Measurements from ENCODE around the gene GOLGA1. TPM values are rescaled to one million over a fixed set of nuclear protein-coding genes. Genes with fewer than 3 reads are reported as not detected.
"Not testable (repeated sequence)": the region's sequence is repeated elsewhere in the genome, so short reads cannot be mapped to it uniquely, and the experiment has no call there.

The GOLGA1 gene
- polyA plus RNA-seq, 1 of the 3 experiments (the other 2 are of a cell fraction) = 10.0 TPM

GRCh38 chr9:124846969-124847368 is 93.9 kb downstream of the GOLGA1 start:
- no peak overlapping the region for H3K9ac ChIP-seq
- CTCF ChIA-PET = interaction anchor here (0.6 to 33.6 kb wide), 3 partner anchors 11 to 135 kb away, joined by 3 to 1436 read pairs (median 353); partner anchors contain the start of genes NR6A1 and OLFML2A
- TF ChIP-seq FOXJ3 (CRISPR knock-in tag; IDR thresholded peaks at IDR 0.05) (no peak), FOXM1 (IDR thresholded peaks at IDR 0.05; ENCODE audit: low read depth) (no peak)
- no peak overlapping the region for H3K4me2 ChIP-seq
- H3K9me3 ChIP-seq = no peaks in the 10 kb centered on the region
- no peaks in the 10 kb centered on the region for H3K4me1 ChIP-seq (ENCODE audit: control insufficient read depth in 1 of 2, insufficient read depth in 2 of 2, low read depth in 1 of 2, low read length in 1 of 2)
- POLR2A ChIA-PET = interaction anchor here (0.7 kb wide), 1 partner anchor 8 kb away, joined by 3 read pairs; no protein-coding TSS in a partner anchor
- no peaks in the 10 kb centered on the region for H3K36me3 ChIP-seq (replicated peaks in 1 of 2; ENCODE audit: control insufficient read depth in 1 of 2, insufficient read depth in 2 of 2, low read length in 1 of 2)
- DNase-seq = no peak
- no peaks in the 10 kb centered on the region for H3F3A ChIP-seq (replicated peaks; ENCODE audit: insufficient read depth)
- H3K4me3 ChIP-seq (ENCODE audit: low read depth in 2 of 2, low read length in 1 of 2) = no peak overlapping the region
- no peak overlapping the region for H2AFZ ChIP-seq (ENCODE audit: low read depth)
- H3K27me3 ChIP-seq (ENCODE audit: insufficient read depth) = no peaks in the 10 kb centered on the region
- 95% methylated on average over 6 of the region's 6 CpGs for WGBS (ENCODE audit: low lambda C conversion rate)
- H3K27ac ChIP-seq (ENCODE audit: low read depth in 2 of 2, low read length in 1 of 2) = no peak overlapping the region
- H3K79me2 ChIP-seq (ENCODE audit: insufficient read depth) = no peaks in the 10 kb centered on the region
- no peaks in the 10 kb centered on the region for H3K9me2 ChIP-seq
- no peaks in the 10 kb centered on the region for H4K20me1 ChIP-seq (ENCODE audit: insufficient read depth)

- H3K9me3 ChIP-seq; H4K20me1 ChIP-seq (ENCODE audit: insufficient read depth); H3K79me2 ChIP-seq (ENCODE audit: insufficient read depth); POLR2A ChIA-PET; H3K9ac ChIP-seq; H2AFZ ChIP-seq (ENCODE audit: low read depth); DNase-seq; H3K4me2 ChIP-seq; H3K4me3 ChIP-seq (ENCODE audit: low read depth in 2 of 2, low read length in 1 of 2); H3F3A ChIP-seq (replicated peaks; ENCODE audit: insufficient read depth); H3K27me3 ChIP-seq (ENCODE audit: insufficient read depth); H3K27ac ChIP-seq (ENCODE audit: low read depth in 2 of 2, low read length in 1 of 2); H3K36me3 ChIP-seq (replicated peaks in 1 of 2; ENCODE audit: control insufficient read depth in 1 of 2, insufficient read depth in 2 of 2, low read length in 1 of 2); H3K9me2 ChIP-seq; H3K4me1 ChIP-seq (ENCODE audit: control insufficient read depth in 1 of 2, insufficient read depth in 2 of 2, low read depth in 1 of 2, low read length in 1 of 2): not testable (repeated sequence)
- 91% methylated on average over 9 of the region's 9 CpGs for WGBS (ENCODE audit: low lambda C conversion rate)
- CTCF ChIA-PET = interaction anchor here (33.6 kb wide), 1 partner anchor 71 kb away, joined by 1436 read pairs; the partner anchor contains the start of genes NR6A1 and OLFML2A
Observed at GRCh38 chr9:124846467-124846866, 94.4 kb downstream of the GOLGA1 start.

- H3K9me2 ChIP-seq = no peaks in the 10 kb centered on the region
- no peaks in the 10 kb centered on the region for H3K4me1 ChIP-seq (ENCODE audit: control insufficient read depth in 1 of 2, insufficient read depth in 2 of 2, low read depth in 1 of 2, low read length in 1 of 2)
- no peaks in the 10 kb centered on the region for H3K36me3 ChIP-seq (replicated peaks in 1 of 2; ENCODE audit: control insufficient read depth in 1 of 2, insufficient read depth in 2 of 2, low read length in 1 of 2)
- no peaks in the 10 kb centered on the region for H4K20me1 ChIP-seq (ENCODE audit: insufficient read depth)
- H3K27me3 ChIP-seq (ENCODE audit: insufficient read depth) = no peaks in the 10 kb centered on the region
- H3K79me2 ChIP-seq (ENCODE audit: insufficient read depth) = no peaks in the 10 kb centered on the region
- no peak overlapping the region for H3K4me2 ChIP-seq
- no peak overlapping the region for H3K4me3 ChIP-seq (ENCODE audit: low read depth in 2 of 2, low read length in 1 of 2)
- no peak overlapping the region for H2AFZ ChIP-seq (ENCODE audit: low read depth)
- no peak for DNase-seq
- H3F3A ChIP-seq (replicated peaks; ENCODE audit: insufficient read depth) = no peaks in the 10 kb centered on the region
- POLR2A ChIA-PET = no interaction called here
- H3K9me3 ChIP-seq = no peaks in the 10 kb centered on the region
- no peak overlapping the region for H3K9ac ChIP-seq
- CTCF ChIA-PET = interaction anchor here (1.2 to 33.6 kb wide), 3 partner anchors 8 to 68 kb away, joined by 3 to 1436 read pairs (median 353); partner anchors contain the start of genes NR6A1, OLFML2A and WDR38
- WGBS (ENCODE audit: low lambda C conversion rate) = 93% methylated on average over 3 of the region's 4 CpGs
- H3K27ac ChIP-seq (ENCODE audit: low read depth in 2 of 2, low read length in 1 of 2) = no peak overlapping the region
- no peak for TF ChIP-seq CHD2 (IDR thresholded peaks at IDR 0.05; ENCODE audit: low read length, partially characterized antibody)
- TF ChIP-seq MEF2A (IDR thresholded peaks at IDR 0.05; ENCODE audit: borderline replicate concordance, low read depth) = no peak
- no peak for TF ChIP-seq NFIC (IDR thresholded peaks at IDR 0.05; ENCODE audit: borderline replicate concordance)
- no peak for TF ChIP-seq USF1 (IDR thresholded peaks at IDR 0.05; ENCODE audit: borderline replicate concordance, low read depth)
- no peak for TF ChIP-seq GABPA (IDR thresholded peaks at IDR 0.05; ENCODE audit: low read depth)
- TF ChIP-seq SIN3A (IDR thresholded peaks at IDR 0.05; ENCODE audit: borderline replicate concordance, low read depth, low read length) = no peak
- no peak for TF ChIP-seq NRF1 (IDR thresholded peaks at IDR 0.05; ENCODE audit: low read depth, low read length)
- no peak for TF ChIP-seq USF2 (IDR thresholded peaks at IDR 0.05; ENCODE audit: borderline replicate concordance, low read depth, low read length)
- TF ChIP-seq JUND (IDR thresholded peaks at IDR 0.05) = no peak
- TF ChIP-seq ZBTB33 (IDR thresholded peaks at IDR 0.05; ENCODE audit: borderline replicate concordance, low read depth) = no peak
- no peak for TF ChIP-seq GATA2 (CRISPR knock-in tag; IDR thresholded peaks at IDR 0.05)
- TF ChIP-seq REST (IDR thresholded peaks at IDR 0.05; ENCODE audit: low read depth, low read length) = no peak
- TF ChIP-seq TEAD4 (IDR thresholded peaks at IDR 0.05; ENCODE audit: borderline replicate concordance, insufficient read depth) = no peak
Observed at GRCh38 chr9:124844291-124844690, 96.6 kb downstream of the GOLGA1 start.
